C1 segment of cervical spinal cord (tissue), 14 donors: ENCODE measurements around the gene NOTUM.
A peak's percentile ranks its signal among the peaks of the same experiment; 100 is the strongest.

Experiments used
- DNase-seq, 14 donors: peaks; one replicate each; lab custom pipeline; 2025; lab: John Stamatoyannopoulos, UW

Gene NOTUM

GRCh38 chr17:81961087-81961511 is at the start of gene NOTUM:
Gene NOTUM, minus strand, starts transcription at chr17:81961187. Its CDS starts 278 bp downstream, at chr17:81960909.
- no peak for DNase-seq

- no peak for DNase-seq
Measured at GRCh38 chr17:82009413-82009812, 48.4 kb upstream of the NOTUM start.

GRCh38 chr17:82008941-82009405 is 48.0 kb upstream of the NOTUM start:
- DNase-seq: peak in 2 of 14 donors; percentile 28 to 35

- DNase-seq: no peak
Measured at GRCh38 chr17:82008258-82008940, 47.4 kb upstream of the NOTUM start.

GRCh38 chr17:82007495-82008257 is 46.7 kb upstream of the NOTUM start:
- peak in 2 of 14 donors; percentile 34 to 55 for DNase-seq

GRCh38 chr17:82007228-82007494 is 46.2 kb upstream of the NOTUM start:
- DNase-seq: no peak

- peak in 9 of 14 donors; percentile 5 to 90 (median 32) for DNase-seq
Measured at GRCh38 chr17:82006468-82007227, 45.7 kb upstream of the NOTUM start.

- peak in 1 of 14 donors; percentile 20 for DNase-seq
Measured at GRCh38 chr17:82005701-82006348, 44.8 kb upstream of the NOTUM start.

- DNase-seq: no peak
Measured at GRCh38 chr17:82004517-82005455, 43.8 kb upstream of the NOTUM start.

GRCh38 chr17:82003411-82004381 is 42.7 kb upstream of the NOTUM start:
- peak in 1 of 14 donors; percentile 52 for DNase-seq

- DNase-seq: no peak
Measured at GRCh38 chr17:82001571-82002056, 40.6 kb upstream of the NOTUM start.

GRCh38 chr17:82000803-82001570 is 40.0 kb upstream of the NOTUM start:
- no peak for DNase-seq

GRCh38 chr17:81999976-82000802 is 39.2 kb upstream of the NOTUM start:
- DNase-seq: no peak

- DNase-seq: no peak
Measured at GRCh38 chr17:81999587-81999975, 38.6 kb upstream of the NOTUM start.

- no peak for DNase-seq
Measured at GRCh38 chr17:81998691-81999438, 37.9 kb upstream of the NOTUM start.

- DNase-seq: no peak
Measured at GRCh38 chr17:81998212-81998611, 37.2 kb upstream of the NOTUM start.
